Central memory CD8-positive, alpha-beta T cell (primary cell): Measurements from ENCODE around the gene MYL11.

Source experiments
- ATAC-seq: fragments of 150-1000 bp; cut with Tn5 transposase; replicated peaks from 2 replicates; pipeline ENCODE4 v1.10.0; 2022; ENCODE audit warnings: mild to moderate bottlenecking, moderate FRiP score, moderate number of reproducible peaks; ENCODE audit not compliant: poor library complexity, severe bottlenecking; ENCODE audit errors: extremely low read depth
- DNase-seq, 2 donors: peaks; one replicate each; pipeline ENCODE4 v3.0.0; 2021; ENCODE audit warnings: low spot score in 2 of 2
- H3K27ac Mint-ChIP-seq: one replicate; pipeline ENCODE4 v1.8.0; 2022; ENCODE audit warnings: low read depth, mild to moderate bottlenecking, moderate library complexity, mixed read lengths
- H3K27me3 Mint-ChIP-seq: one replicate; pipeline ENCODE4 v1.8.0; 2022; ENCODE audit warnings: mixed read lengths
- H3K36me3 Mint-ChIP-seq: one replicate; pipeline ENCODE4 v1.8.0; 2022; ENCODE audit warnings: mild to moderate bottlenecking, moderate library complexity, mixed read lengths; ENCODE audit not compliant: insufficient read depth
- H3K4me1 Mint-ChIP-seq: one replicate; pipeline ENCODE4 v1.8.0; 2022; ENCODE audit warnings: mixed read lengths
- H3K4me3 Mint-ChIP-seq: one replicate; pipeline ENCODE4 v1.8.0; 2022; ENCODE audit warnings: mild to moderate bottlenecking, moderate library complexity, mixed read lengths
- H3K9me3 Mint-ChIP-seq: one replicate; pipeline ENCODE4 v1.8.0; 2022; ENCODE audit warnings: mixed read lengths

MYL11 gene

GRCh38 chr16:30369091-30369937 is 5.3 kb upstream of the MYL11 start:
- Mint-ChIP-seq H3K4me1 (peaks cover 54% of the 10 kb centered on the region), H3K27ac (peak overlapping the region; percentile 68), H3K27me3 (no peaks in the 10 kb centered on the region), H3K36me3 (peaks cover 16% of the 10 kb centered on the region), H3K4me3 (peak overlapping the region; percentile 80), H3K9me3 (no peaks in the 10 kb centered on the region)
- DNase-seq (no peak), ATAC-seq (no peak)

GRCh38 chr16:30369938-30370455 is 4.6 kb upstream of the MYL11 start:
- peaks cover 54% of the 10 kb centered on the region for H3K4me1 Mint-ChIP-seq

GRCh38 chr16:30370456-30371247 is 4.0 kb upstream of the MYL11 start, which contains the start of gene TBC1D10B:
Gene TBC1D10B (minus strand): TSS chr16:30370494. CDS start chr16:30370183, 311 bp downstream.
- H3K27ac Mint-ChIP-seq, result peak within 1 kb of the TSS; percentile 88
- peaks cover 11% of the 10 kb centered on the region for H3K36me3 Mint-ChIP-seq
- ATAC-seq, result peak; percentile 89
- peaks cover 49% of the 10 kb centered on the region for H3K4me1 Mint-ChIP-seq
- H3K9me3 Mint-ChIP-seq, result no peaks in the 10 kb centered on the region
- peak; percentile 98 to 100 for DNase-seq
- no peaks in the 10 kb centered on the region for H3K27me3 Mint-ChIP-seq
- H3K4me3 Mint-ChIP-seq, result peak within 1 kb of the TSS; percentile 80

More at GRCh38 chr16:30369938-30370455, 4.6 kb upstream of the MYL11 start:
- ATAC-seq, result no peak
- no peaks in the 10 kb centered on the region for H3K9me3 Mint-ChIP-seq
- no peak for DNase-seq
- no peaks in the 10 kb centered on the region for H3K27me3 Mint-ChIP-seq
- H3K36me3 Mint-ChIP-seq, result peaks cover 15% of the 10 kb centered on the region
- peak overlapping the region; percentile 88 for H3K27ac Mint-ChIP-seq
- peak overlapping the region; percentile 80 for H3K4me3 Mint-ChIP-seq

GRCh38 chr16:30371248-30371816 is 3.3 kb upstream of the MYL11 start:
- no peaks in the 10 kb centered on the region for H3K27me3 Mint-ChIP-seq
- H3K4me3 Mint-ChIP-seq, result peak overlapping the region; percentile 58
- H3K4me1 Mint-ChIP-seq, result peaks cover 48% of the 10 kb centered on the region
- ATAC-seq, result no peak
- no peak for DNase-seq
- peak overlapping the region; percentile 88 for H3K27ac Mint-ChIP-seq
- no peaks in the 10 kb centered on the region for H3K9me3 Mint-ChIP-seq
- peaks cover 11% of the 10 kb centered on the region for H3K36me3 Mint-ChIP-seq

GRCh38 chr16:30372038-30372712 is 2.4 kb upstream of the MYL11 start:
- peaks cover 11% of the 10 kb centered on the region for H3K36me3 Mint-ChIP-seq
- H3K27me3 Mint-ChIP-seq, result no peaks in the 10 kb centered on the region
- H3K4me1 Mint-ChIP-seq, result peaks cover 42% of the 10 kb centered on the region
- peak overlapping the region; percentile 88 for H3K27ac Mint-ChIP-seq
- DNase-seq (no peak), ATAC-seq (no peak)
- no peaks in the 10 kb centered on the region for H3K9me3 Mint-ChIP-seq
- peak overlapping the region; percentile 58 for H3K4me3 Mint-ChIP-seq

- DNase-seq, result no peak
- H3K4me1 Mint-ChIP-seq, result peaks cover 42% of the 10 kb centered on the region
- no peaks in the 10 kb centered on the region for H3K9me3 Mint-ChIP-seq
- no peak for ATAC-seq
- no peaks in the 10 kb centered on the region for H3K27me3 Mint-ChIP-seq
- H3K27ac Mint-ChIP-seq, result peak overlapping the region; percentile 74
- peaks cover 12% of the 10 kb centered on the region for H3K36me3 Mint-ChIP-seq
- H3K4me3 Mint-ChIP-seq, result peak overlapping the region; percentile 33
Observed at GRCh38 chr16:30372725-30373124, 1.9 kb upstream of the MYL11 start.

GRCh38 chr16:30375864-30376263 is 1.3 kb downstream of the MYL11 start:
- Mint-ChIP-seq H3K4me1 (peaks cover 55% of the 10 kb centered on the region), H3K4me3 (no peak overlapping the region), H3K27me3 (no peaks in the 10 kb centered on the region), H3K27ac (peak overlapping the region; percentile 62), H3K36me3 (peaks cover 26% of the 10 kb centered on the region), H3K9me3 (no peaks in the 10 kb centered on the region)
- ATAC-seq (no peak), DNase-seq (no peak)

GRCh38 chr16:30376461-30376902 is 1.9 kb downstream of the MYL11 start:
- Mint-ChIP-seq H3K27me3 (no peaks in the 10 kb centered on the region), H3K27ac (peak overlapping the region; percentile 99), H3K9me3 (no peaks in the 10 kb centered on the region), H3K36me3 (peaks cover 25% of the 10 kb centered on the region), H3K4me3 (no peak overlapping the region), H3K4me1 (peaks cover 55% of the 10 kb centered on the region)
- no peak for DNase-seq
- no peak for ATAC-seq

GRCh38 chr16:30377050-30377811 is 2.6 kb downstream of the MYL11 start:
- Mint-ChIP-seq H3K9me3 (no peaks in the 10 kb centered on the region), H3K27ac (peak overlapping the region; percentile 99), H3K36me3 (peaks cover 27% of the 10 kb centered on the region), H3K27me3 (no peaks in the 10 kb centered on the region), H3K4me1 (peaks cover 55% of the 10 kb centered on the region), H3K4me3 (peak overlapping the region; percentile 98)
- DNase-seq (no peak), ATAC-seq (no peak)

GRCh38 chr16:30377812-30378235 is 3.2 kb downstream of the MYL11 start:
- Mint-ChIP-seq H3K36me3 (peaks cover 33% of the 10 kb centered on the region), H3K4me3 (peak overlapping the region; percentile 98), H3K27ac (peak overlapping the region; percentile 99), H3K4me1 (peaks cover 58% of the 10 kb centered on the region), H3K27me3 (no peaks in the 10 kb centered on the region), H3K9me3 (no peaks in the 10 kb centered on the region)
- DNase-seq, result peak; percentile 74 to 84
- peak; percentile 41 for ATAC-seq
